NCI-H226 (cell line): ENCODE results near the gene TEX2.
"Not testable (repeated sequence)": the region's sequence is repeated elsewhere in the genome, so short reads cannot be mapped to it uniquely, and the experiment has no call there.

ENCODE experiments used
- DNase-seq: peaks from one replicate; pipeline ENCODE4 v3.0.0-alpha.2; 2015

The TEX2 gene

DNA sequence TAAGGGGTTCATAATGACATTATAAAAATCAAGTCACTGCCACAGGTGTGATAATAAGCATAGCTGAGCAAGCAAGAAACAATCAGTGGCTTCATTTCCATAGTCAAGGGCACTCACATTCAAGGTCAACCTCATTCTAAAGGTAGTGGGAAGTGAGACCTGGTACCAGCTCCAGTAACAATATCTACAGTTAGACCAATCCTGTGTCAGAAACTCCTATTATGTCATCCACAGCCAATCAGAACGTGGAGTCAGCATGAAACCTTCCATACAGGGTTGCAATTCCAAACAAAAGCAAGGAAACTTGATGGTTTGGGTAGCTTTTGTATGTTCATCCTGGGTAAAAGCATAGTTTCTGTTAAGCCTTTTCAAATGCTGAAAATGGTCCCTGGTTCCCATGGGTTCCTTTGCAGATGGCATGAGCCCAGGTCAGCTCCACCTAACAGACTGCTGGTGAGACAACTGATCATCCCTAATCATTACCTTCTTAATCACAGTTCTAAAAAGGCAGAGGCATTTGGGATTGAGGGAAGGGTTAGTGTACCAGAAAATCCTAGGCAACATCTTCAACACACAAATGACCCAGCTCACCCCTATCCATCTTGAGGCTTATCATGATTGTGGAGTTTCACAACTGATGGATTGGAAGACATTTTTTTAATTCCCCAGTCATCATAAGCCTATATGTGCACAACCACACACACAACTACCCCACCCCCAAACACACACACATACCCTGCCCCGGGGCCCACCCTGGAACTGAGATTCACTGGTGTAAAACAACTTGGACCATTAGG is 30.4 kb downstream of the TEX2 start:
- no peak for DNase-seq

DNA sequence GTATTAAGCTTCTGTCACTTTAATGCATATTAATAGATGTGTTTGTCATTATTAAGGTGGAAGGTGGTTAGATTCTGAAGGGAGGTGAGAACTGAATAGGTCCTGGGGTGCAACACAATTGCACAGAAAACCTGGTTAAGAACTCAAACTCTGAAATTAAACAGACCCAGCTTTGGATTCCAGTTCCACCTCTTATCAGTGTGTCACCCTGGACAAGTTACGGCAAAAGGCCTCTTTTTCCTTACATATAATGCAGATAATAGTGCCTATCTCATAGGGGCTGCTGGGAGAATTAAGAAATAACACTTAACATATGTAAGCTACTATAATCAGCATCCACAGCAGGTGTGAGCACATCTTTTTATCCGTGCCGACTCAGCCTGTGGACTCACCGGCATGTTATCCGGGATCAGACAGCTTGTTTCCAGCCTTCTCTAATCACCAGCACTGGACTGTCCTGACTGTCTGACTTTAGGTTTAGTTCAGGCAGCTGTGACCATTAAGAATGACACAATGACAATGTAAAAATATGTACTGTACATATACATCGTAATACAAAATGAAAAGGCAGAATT is 31.4 kb downstream of the TEX2 start:
- no peak for DNase-seq

DNA sequence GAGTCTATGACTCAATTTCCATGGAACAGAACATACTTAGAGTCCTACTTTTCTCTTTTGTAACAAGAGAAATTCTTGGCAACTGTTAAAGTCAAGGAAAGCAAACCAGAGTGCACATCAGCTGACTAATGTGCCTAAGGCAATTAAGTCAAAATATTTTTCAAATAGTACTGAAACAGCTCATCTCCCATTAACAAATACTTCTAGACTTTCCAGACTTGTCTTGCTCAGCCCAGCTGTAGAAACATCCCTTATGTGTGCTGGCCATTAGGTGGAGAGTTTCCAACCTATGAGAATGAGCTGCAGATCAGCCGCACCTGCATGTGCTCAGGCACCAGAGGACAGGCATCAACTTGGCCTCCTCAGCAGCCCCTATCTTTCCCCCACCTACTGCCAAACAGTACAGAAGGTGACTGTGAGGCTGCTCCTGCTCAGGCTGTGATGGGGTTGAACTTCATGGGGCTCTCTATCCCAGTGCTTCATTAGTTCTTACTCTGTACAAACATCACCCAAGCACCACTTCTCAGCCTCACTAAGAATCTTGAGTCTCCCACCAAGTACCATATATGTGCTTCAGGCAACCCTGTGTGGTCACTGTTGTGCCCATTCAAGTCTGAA is 32.2 kb downstream of the TEX2 start:
- DNase-seq = peak; percentile 87

DNA sequence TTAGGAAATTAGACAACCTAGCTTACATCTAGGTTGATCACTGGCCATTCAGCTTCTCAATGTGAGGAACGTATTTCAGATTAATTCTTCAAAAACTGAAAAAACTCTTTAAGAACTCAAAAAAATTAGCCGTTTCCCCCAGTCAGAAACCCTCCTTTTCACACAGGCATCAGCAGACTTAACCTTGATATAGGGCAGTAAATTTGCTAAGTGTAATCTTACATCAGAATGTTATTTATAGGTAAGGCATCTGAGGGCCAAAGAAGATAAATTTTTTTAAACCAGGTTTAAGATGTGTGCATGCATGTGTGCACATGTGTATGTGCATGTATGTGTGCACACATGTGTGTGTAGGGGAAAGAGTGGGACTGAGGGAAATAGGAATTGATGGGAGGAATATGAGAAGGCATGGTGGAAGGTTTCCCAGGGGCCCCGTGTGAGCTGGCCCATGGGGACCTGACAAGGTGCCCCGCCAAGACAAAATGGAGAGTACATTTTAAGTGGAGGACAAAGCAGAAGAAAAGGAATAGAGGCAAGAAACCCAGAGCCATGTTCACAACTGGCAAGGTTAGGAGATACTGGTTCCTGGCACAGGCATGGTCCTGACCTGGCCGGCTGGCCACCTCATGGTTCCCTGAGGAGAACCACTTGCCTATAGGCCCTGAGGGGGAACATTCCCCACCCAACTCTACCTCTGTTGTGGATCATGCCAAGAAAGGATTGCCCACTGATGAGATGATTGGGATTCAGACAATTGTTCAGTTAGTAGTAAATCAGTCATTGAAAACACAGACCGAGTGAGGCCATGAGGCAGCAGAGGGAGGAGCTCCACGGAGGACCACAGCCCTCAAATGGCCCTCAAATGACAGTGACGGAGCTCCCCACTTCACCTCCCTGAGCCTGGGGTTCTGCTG is 33.0 kb downstream of the TEX2 start:
- DNase-seq = no peak

DNA sequence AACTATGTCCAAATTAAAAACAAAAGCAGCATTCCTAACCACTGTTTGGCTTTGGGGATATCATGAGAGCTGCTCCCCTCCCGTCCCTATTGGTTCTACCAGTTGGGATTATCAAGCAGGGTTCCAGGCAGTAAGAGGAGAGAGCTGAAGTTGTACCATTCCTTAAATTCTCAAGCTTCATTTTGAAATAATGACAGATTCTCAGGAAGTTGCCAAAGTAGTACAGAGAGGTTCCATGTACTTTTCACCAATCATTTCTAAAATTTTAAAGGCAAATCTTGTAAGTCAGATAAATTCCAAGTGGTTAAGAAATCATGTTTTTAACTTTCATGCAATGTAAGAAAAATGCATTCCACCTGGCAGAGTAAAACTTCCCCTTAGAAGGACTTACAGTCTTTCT is 36.9 kb downstream of the TEX2 start:
- DNase-seq = no peak

DNA sequence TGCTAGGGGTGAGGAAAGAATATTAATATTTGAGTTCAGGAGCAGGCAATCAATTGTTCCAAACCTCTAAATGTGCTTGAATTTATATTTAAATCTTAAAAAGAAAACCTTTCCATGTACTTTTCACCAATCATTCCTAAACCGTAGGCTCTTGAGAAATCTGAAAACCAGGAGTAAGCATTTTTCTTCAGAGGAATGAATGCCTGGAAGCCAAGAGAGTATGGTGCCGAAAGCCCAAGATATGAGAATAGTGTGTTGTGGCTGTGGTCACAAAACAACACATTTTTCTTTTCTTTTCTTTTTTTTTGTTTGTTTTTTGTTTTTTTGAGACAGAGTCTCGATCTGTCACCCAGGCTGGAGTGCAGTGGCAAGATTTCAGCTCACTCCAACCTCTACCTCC is 37.6 kb downstream of the TEX2 start:
- DNase-seq = no peak

DNA sequence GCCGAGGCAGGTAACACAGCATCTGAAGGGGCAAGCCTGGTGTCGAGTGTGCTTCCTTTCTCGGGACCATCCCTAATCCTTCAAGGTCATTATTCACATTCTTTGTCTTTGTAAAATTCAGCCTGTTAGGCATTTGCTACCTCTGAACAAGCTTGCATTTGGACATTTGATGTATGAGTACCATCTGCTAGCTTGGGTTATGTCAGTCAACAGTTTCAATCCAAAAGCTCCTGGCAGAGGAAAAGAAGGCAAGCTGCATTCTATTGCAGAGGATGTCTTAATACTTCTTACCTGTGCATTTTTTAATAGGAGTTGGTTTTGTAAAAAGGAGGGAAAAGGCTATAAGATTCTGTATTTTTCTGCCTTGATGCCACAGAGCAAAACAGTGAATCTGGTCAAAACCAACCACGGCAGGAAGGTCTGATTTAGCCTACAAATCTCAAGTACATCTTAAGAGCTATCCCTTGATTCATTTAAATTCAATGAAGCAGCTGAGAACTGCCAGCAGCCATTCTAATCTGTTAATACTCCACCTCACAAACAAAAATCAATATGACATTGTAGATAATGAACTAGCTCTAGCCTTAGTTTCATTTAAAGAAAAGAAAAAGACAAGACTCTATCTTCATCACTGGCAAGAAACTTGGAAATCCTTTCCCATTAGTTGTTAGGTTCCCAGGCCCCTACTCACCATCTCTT is 39.0 kb downstream of the TEX2 start:
- DNase-seq = no peak

DNA sequence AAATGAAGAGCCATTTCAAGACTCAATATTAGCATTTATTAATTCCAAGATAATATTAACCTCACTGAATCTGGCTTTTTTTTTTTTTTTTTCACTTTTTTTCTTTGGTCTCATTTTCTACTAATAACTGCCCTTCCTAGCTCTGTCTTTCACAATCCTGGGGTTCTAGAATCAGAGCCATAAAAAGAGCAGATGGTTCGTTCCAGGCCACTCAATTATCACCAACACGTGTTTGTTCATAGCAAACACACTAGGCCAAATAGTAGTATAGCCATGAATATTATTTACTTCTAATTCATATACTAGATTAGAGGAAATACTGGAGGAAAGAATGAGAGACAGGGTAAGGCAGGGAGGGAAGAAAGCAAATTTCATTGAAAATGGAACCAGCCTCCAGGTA is 39.8 kb downstream of the TEX2 start:
- DNase-seq = no peak

DNA sequence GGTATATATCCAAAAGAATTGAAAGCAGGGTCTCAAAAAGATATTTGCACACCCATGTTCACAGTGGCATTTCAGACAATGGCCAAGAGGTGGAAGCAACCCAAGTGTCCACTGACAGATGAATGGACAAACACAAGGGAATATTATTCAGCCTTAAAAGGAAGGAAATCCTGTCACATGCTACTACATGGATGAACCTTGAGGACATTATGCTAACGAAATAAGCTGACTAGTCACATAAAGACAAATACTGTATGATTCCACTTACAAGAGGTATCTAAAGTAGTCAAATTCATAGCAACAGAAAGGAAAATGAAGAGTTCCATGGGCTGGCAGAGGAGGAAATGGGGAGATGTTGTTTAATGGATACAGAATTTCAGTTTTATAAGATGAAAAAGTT is 41.4 kb downstream of the TEX2 start:
- no peak for DNase-seq

DNA sequence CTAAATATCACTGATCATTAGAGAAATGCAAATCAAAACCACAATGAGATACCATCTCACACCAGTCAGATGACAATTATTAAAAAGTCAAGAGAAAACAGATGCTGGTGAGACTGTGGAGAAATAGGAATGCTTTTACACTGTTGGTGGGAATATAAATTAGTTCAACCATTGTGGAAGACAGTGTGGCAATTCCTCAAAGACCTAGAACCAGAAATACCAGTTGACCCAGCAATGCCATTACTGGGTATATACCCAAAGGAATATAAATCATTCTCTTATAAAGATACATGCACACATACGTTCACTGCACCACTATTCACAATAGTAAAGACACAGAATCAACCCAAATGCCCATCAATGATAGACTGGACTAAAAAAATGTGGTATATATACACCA is 42.5 kb downstream of the TEX2 start:
- not testable (repeated sequence) for DNase-seq

DNA sequence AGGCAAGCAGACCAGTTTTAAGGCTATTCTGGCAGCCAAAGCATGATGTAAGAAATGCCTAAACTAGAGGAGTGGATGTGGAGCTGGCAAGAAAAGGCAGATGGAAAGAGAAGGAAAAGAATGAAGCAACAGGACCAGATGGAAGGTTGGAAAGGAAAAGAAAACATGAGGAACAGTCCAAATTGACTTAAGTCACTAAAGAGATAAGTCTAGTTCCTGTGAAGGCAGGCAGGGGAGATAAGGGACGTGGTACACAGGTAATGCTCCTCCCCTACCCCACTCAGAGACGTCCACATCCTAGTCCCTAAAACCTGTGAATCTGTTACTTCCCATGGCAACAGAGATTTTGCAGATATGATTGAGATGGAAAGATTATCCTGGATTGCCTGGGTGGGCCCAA is 43.5 kb downstream of the TEX2 start:
- DNase-seq = no peak

DNA sequence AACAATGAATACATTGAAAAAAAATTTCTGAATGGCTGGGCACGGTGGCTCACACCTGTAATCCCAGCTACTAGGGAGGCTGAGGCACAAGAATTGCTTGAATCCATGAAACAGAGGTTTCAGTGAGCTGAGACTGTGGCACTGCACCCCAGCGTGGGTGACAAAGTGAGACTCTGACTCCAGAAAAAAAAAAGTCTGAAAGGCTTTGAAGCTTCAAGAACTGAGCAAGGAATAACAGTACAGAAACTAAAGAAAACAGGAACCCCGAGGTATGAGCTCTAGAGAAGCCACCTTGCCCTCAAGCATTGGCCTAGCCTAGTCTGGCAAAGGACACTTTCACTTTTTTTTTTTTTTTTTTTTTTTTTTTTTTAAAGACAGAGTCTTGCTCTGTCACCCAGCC is 45.0 kb downstream of the TEX2 start:
- no peak for DNase-seq

DNA sequence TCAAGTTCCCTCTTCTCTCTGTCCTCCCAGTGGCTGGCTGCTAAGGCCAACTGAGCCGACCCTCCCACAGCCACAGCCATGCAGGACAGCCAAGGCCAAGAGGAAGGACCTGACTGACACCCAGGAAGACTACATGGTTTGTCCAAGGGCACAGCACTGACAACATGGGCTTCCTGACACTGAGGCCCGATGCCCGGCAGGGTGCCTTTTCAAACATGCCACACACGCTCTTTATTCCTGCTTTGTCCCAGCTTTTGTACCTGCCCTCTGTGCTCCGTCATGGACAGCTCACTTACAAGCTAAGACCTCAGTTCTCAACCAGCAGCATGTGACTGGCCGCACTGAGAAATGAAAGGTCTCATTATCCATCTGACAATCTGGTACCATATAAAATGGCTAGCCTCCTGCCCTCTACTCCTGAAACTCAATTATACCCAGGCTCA is 45.8 kb downstream of the TEX2 start:
- DNase-seq = no peak

DNA sequence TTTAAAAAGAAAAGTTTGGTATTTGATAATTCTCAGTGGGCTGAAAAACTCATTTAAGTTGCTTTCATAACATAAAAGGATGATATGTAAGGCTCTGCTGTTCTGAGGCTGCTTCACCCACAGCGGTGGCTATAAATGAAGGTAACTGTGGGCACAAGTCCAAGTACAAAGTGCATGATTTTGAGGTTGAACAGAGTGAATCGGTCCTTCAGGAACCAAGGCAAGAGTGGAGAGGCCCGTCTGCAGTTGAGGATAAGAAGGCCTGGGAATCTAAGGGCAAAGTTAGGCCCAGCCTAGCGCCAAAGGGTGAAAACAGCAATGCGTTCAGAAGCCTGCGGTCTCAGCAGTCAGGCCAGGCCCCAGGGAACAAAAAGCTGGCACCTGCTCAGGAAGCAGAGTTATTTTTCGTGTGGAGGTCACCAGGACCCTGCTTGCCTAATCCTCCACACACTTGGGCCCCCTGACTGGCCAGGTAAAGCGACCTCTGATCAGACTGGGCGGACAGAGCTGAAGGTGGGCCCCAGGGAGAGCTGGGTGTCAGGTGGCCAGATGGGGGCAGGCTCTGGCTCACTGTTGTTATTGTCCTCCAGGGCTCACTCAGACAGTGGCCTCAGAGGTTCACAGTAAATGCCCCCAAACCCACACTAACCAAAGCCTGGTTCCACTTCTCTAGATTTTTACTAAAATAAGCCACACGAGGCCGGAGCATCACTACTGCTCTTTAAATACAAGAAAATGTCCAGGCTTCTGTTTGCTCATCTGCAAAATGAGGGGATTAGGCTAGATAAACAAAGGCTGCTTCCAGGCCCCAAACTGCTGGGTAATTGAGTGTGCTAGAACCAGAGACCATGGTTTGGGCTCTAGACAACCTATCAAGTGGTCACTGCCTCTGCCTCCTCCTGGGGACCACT is 46.5 kb downstream of the TEX2 start:
- peak; percentile 23 for DNase-seq

DNA sequence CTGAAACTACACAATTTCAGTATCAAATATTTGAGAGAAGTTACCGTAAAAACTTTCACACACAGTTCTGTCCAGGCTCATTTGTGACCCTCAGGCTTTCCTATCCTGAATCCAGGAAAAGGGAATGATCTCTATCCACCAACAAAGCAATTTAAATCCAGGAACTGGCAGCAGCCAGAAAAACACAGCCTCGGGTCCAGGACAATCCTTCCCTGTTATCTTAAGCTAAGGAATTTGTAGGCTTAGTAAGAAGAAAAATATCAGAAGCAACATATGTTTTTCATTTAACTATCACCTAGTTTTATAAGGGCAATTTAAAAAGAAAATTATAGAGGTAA is 47.1 kb downstream of the TEX2 start:
- DNase-seq = no peak

DNA sequence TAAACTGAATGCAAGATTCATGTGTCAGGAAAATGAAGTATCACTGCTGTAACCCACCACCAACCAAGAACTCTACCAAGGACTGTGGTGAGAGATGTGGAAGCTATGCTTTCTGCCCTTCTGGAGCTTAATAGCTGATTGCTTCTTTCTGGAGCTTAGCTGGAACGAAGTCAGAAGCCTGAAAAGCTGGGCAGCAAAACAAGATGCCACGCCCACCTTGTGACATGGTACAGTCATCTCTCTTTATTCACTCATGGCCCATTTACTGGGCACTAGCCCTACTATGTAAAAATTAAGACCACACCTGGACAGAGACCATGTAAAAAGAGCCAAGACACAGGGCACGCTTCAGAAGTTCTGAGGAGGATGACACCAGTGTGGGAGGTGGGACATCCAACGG is 48.1 kb downstream of the TEX2 start:
- no peak for DNase-seq

DNA sequence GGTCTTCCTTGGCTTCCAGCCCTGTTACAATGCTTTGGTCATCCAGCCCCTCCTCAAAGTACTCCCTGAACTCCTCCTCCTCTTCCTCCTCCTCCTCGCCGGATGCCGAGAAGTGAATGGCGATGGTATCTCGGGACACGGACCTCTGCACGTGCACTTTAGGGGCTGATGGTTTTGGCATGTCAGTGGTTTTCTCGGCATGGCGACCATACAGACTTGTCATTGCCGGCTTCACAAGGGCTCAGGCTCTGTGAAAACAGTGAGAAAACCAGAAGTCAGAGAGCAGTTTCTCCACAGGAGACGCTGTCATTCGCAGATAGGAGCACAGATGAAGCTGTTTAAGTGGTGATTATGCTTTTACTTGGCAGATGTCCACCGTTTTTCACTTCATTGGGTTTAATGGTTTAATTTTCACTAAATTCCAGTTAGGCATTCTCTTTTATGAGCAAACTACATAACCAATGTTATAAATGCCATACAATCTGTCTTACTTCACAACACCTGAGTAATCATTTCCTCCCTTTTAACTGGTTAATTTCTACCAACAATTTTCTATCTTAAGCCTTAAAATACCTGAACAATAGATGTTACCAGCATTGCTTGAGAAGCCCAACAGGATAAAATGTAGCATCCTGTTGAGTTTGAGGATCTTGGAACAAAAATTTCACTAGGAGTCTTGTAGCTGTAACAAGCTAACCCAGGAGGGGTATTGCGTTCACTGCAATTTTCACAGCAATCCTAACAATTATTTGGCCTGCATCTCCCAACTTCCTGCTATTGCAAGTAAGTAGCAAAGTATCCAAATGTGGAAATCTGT is 48.9 kb downstream of the TEX2 start:
- no peak for DNase-seq

DNA sequence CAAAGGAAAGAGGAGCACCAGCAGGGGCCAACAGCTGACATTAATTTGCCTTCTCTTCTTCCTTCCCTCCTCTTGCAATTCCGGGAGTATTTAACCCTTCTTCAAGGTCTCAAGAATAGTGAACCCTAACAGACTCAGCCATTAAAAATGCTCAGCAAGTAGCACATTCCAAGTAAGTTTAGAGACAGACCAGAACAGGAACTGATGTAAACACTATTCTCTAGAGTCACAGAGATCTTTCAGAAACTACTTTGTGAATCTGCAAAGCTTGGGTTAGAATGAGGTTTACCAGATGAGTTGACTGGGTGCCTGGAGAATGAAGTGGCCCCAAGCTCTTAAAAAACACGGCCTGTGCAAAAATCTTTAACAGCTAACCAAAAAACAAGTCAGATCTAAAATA is 50.9 kb downstream of the TEX2 start:
- no peak for DNase-seq

DNA sequence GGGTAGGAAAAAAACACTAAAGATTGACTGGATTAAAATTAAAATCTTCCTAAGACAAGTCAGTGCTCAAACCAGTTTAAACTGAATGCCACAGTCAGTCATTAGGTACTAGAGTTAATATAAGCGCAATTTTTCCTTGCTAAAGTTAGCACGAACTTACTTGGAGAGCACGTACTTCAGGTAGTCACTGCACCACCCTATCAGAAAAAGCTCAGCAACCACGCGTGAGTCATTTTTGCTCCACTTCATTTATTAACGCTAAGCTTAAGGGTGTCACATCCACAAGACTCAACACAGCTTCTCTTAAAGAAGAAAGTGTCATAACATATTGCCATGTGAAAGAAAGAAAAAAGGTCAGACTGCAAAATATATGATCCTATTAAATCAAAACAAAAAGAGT is 53.1 kb downstream of the TEX2 start:
- no peak for DNase-seq

DNA sequence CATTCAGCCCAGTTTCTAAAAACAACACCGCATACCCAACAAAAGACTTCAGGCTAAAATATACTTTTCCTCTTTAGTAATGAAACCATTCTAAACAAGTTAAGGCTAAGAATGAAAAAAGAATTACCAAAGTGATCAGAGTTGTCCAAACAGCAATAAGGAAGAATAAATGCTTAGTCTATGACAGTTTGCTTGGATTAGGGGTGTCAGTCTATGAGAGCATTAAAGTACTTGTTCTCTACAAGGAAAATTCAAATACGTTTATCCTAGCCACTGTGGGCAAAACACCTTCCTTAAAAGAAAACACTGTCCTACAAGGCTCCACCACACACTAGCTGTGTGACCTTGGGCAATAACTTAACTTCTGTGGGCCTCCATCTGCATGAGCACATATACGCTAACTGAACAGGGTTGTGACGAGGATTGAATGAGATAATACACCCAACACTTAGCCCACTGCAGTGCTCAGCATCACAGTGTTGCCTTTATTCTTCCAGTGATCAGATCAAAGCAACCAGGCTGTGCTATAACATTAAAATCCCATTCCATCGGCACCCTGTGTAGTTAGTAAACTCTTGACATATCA is 53.6 kb downstream of the TEX2 start:
- no peak for DNase-seq
